Measurements from ENCODE around the gene TNFSF12. TPM values are rescaled to one million over a fixed set of nuclear protein-coding genes. Genes with fewer than 3 reads are reported as not detected.
A peak's percentile ranks its signal among the peaks of the same experiment; 100 is the strongest.

TNFSF12 gene
- total and polyA plus RNA-seq, 7 donors: 18.0 to 122 (median 60.1) TPM

DNA sequence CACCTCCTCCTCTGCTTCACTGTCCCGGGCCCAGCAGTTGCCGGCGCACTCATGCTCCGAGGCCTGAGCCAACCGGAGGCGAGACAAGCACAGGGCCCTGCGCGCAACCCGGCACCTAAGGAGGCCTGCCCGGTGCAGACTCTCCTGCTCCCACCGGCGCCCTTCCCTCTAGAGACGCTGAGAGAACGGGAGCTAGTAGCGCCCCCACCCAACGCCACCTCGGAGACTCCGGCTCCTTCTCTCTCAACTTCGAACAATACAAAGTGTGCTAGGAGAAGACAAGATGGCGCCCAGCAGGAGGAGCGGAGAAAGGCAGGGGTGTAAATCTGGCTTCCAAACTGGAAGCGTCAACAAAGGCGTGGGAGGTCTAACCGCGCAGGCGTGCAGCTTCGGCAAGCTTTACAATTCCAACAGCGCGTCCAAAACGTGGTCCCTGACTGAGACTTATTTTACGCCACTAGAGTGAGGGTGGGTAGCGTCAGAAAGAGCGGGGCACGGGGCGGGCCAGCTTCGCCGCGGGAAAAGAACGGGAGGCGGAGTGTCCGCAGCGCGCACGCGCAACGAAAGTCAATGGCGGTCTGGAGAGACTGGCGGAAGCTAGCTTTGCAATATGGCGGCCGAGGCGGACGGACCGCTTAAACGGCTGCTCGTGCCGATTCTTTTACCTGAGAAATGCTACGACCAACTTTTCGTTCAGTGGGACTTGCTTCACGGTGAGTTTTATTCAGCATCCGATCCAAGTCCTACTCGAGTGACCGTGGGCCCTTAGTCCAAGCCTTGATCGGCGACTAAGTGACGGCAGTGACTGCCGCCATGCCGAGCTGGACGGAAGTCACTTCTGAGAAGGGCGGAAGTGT lies 34.6 kb downstream of the TNFSF12 start, which contains the start of gene MPDU1:
TSS of gene MPDU1 (plus strand) at position 600 of the 857 bp plus-strand sequence. CDS start at position 611, 11 bp downstream.
- Histone ChIP-seq H3K9me3 (no peaks in the 10 kb centered on the region), H3K27ac (peak within 1 kb of the TSS; percentile 91 to 92 (median 92)), H3K4me3 (peak within 1 kb of the TSS; percentile 39 to 63 (median 56)), H3K36me3 (peaks cover 5 to 20% (median 6%) of the 10 kb centered on the region in 4 donors), H3K4me1 (peaks cover 0 to 76% (median 64%) of the 10 kb centered on the region in 4 donors), H3K27me3 (no peaks in the 10 kb centered on the region)
- intact Hi-C loops (cut with DNase I): loop anchor here (10.0 kb wide), 1 partner anchor 271 kb away; the partner anchor contains the start of genes CYB5D1, NAA38 and TMEM88
- peak; percentile 99 for DNase-seq
- 17 to 20% methylated on average over 69 of the region's 69 CpGs for WGBS, 2 donors
- peak in 1 of 4 donors; percentile 41 for TF ChIP-seq EP300 (IDR thresholded peaks at IDR 0.05)
- peak; percentile 52 to 85 (median 62) for TF ChIP-seq POLR2AphosphoS5 (IDR thresholded peaks at IDR 0.05)
- no peak for TF ChIP-seq CTCF (IDR thresholded peaks at IDR 0.05)
- peak in 1 of 2 donors; percentile 25 for TF ChIP-seq POLR2A (IDR thresholded peaks at IDR 0.05)

DNA sequence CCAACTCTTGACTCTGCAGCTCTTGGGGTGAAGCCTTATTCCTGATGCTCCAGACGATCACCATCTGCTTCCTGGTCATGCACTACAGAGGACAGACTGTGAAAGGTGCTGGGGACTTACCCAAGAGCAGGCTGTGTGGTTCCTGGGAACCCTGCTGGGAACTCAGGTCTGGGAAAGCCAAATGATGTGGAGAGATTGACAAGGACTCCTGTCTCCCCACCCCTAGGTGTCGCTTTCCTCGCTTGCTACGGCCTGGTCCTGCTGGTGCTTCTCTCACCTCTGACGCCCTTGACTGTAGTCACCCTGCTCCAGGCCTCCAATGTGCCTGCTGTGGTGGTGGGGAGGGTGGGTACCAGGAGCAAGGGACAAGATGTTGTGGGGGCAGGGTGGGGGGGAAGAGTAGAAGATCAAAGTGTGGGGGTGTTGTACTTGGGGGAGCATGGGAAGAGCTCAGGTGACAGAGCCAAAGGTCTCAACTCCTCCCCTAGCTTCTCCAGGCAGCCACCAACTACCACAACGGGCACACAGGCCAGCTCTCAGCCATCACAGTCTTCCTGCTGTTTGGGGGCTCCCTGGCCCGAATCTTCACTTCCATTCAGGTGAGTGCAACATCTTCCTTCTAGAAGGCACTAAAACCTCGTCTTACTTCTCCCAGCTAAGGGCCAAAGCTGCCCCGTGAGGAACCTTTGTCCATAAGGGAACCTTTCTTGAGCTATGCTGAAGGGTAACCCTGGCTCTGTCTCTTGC lies 38.0 kb downstream of the TNFSF12 start:
- Histone ChIP-seq H3K36me3 (peaks cover 1 to 21% (median 10%) of the 10 kb centered on the region in 4 donors), H3K4me1 (peaks cover 0 to 64% (median 57%) of the 10 kb centered on the region in 4 donors), H3K27me3 (no peaks in the 10 kb centered on the region), H3K27ac (peak overlapping the region; percentile 82 to 90 (median 86)), H3K4me3 (no peak overlapping the region), H3K9me3 (no peaks in the 10 kb centered on the region)
- intact Hi-C loops (cut with DNase I): loop anchor here (10.0 kb wide), 1 partner anchor 268 kb away; the partner anchor contains the start of genes CYB5D1, NAA38 and TMEM88
- no peak for DNase-seq
- 46 to 71% methylated on average over 9 of the region's 9 CpGs for WGBS, 2 donors
- TF ChIP-seq POLR2AphosphoS5 (IDR thresholded peaks at IDR 0.05): no peak
- no peak for TF ChIP-seq POLR2A (IDR thresholded peaks at IDR 0.05)
- TF ChIP-seq EP300 (IDR thresholded peaks at IDR 0.05): no peak
- TF ChIP-seq CTCF (IDR thresholded peaks at IDR 0.05): no peak

DNA sequence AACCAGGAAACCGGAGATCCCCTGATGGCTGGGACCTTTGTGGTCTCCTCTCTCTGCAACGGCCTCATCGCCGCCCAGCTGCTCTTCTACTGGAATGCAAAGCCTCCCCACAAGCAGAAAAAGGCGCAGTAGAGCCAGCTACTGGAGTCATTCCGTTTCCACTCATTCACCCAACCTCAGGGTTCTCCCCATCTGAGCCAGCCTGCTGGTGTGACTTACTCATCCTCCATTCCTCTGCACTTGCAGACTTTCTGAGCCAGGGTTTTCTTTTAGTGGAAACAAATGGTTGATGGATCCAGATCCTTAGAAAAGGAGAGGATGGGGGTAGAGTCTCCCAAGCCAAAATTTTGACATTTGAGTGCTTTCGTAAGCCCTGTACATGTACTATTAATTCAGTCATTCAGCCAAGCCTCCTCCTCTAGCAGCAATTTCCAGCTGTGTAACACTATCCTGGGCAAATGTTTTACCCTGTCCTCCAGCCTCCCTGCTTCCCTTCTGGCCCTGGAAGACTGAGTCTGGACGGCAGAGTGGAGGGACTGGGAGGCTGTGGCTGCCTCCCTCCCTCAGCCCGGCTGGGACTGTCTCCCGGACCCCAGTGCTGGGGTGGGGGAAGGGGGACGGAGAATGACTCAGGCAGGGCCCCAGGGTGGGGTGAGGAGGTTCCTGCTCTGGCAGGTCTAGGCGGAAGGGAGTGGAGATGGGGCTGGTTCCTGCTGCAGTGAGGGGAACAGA lies 38.7 kb downstream of the TNFSF12 start:
- intact Hi-C loops (cut with DNase I): loop anchor here (2.0 to 10.0 kb wide), 3 partner anchors 73 to 267 kb away; partner anchors contain the start of genes CYB5D1, KCTD11, NAA38 and TMEM88
- no peaks in the 10 kb centered on the region for H3K9me3 ChIP-seq
- H3K27ac ChIP-seq: peak overlapping the region; percentile 82 to 90 (median 86)
- peaks cover 0 to 56% (median 50%) of the 10 kb centered on the region in 4 donors for H3K4me1 ChIP-seq
- peak; percentile 80 for DNase-seq
- no peaks in the 10 kb centered on the region for H3K27me3 ChIP-seq
- peaks cover 9 to 28% (median 17%) of the 10 kb centered on the region in 4 donors for H3K36me3 ChIP-seq
- TF ChIP-seq POLR2AphosphoS5 (IDR thresholded peaks at IDR 0.05) (no peak), POLR2A (IDR thresholded peaks at IDR 0.05) (no peak), CTCF (IDR thresholded peaks at IDR 0.05) (no peak), EP300 (IDR thresholded peaks at IDR 0.05) (no peak)
- H3K4me3 ChIP-seq: no peak overlapping the region
- 81 to 83% methylated on average over 12 of the region's 12 CpGs for whole genome bisulfite sequencing, 2 donors

Measured in sigmoid colon (tissue), 7 donors.